Measurements from ENCODE around the gene CDKN2AIP. TPM values are rescaled to one million over a fixed set of nuclear protein-coding genes. Genes with fewer than 3 reads are reported as not detected.

The CDKN2AIP gene
- polyA plus RNA-seq, 2 of the 4 experiments (the other 2 are of a cell fraction), result 9.1 to 12.4 TPM

GRCh38 chr4:183441276-183441675 lies 3.2 kb upstream of the CDKN2AIP start:
- Histone ChIP-seq H3K4me1 (peaks cover 30% of the 10 kb centered on the region), H3K27ac (no peak overlapping the region), H3K4me3 (no peak overlapping the region), H3K4me2 (no peak overlapping the region), H3K9me3 (no peaks in the 10 kb centered on the region)
- no peak for TF ChIP-seq NFE2L2 (conservative IDR thresholded peaks at IDR 0.05; ENCODE audit: low read length)
- WGBS (ENCODE audit: missing lambda C conversion rate), result 90% methylated on average over 1 of the region's 1 CpG
- ATAC-seq, result no peak
- DNase-seq (ENCODE audit: low read depth in 1 of 2, low spot score in 1 of 2), result no peak
- POLR2A ChIA-PET, result no interaction called here
- CTCF ChIA-PET, result no interaction called here
- no peak for FAIRE-seq

GRCh38 chr4:183443655-183444213 lies 702 bp upstream of the CDKN2AIP start:
- ATAC-seq (peak in 1 of 2 experiments; percentile 79), DNase-seq (ENCODE audit: low read depth in 1 of 2, low spot score in 1 of 2) (peak in 1 of 2 experiments; percentile 25), FAIRE-seq (no peak)
- no peak for TF ChIP-seq USF2 (IDR thresholded peaks at IDR 0.05)
- peak; percentile 37; the same call in 1 of the 2 replicates for TF ChIP-seq MAX (IDR thresholded peaks at IDR 0.05)
- peak; percentile 81; the same call in 1 of the 2 replicates for TF ChIP-seq E2F6 (IDR thresholded peaks at IDR 0.05; ENCODE audit: borderline replicate concordance, low read depth)
- TF ChIP-seq KDM5A (IDR thresholded peaks at IDR 0.05), result no peak
- no peak for TF ChIP-seq HES2 (IDR thresholded peaks at IDR 0.05)
- peak; percentile 42; the same call in 1 of the 2 replicates for TF ChIP-seq PHF8 (IDR thresholded peaks at IDR 0.05; ENCODE audit: borderline replicate concordance, low read depth)
- TF ChIP-seq POLR2AphosphoS2 (conservative IDR thresholded peaks at IDR 0.05; ENCODE audit: low read length), result no peak
- no peak for TF ChIP-seq CHD4 (IDR thresholded peaks at IDR 0.05; ENCODE audit: borderline replicate concordance)
- H3K4me2 ChIP-seq, result peak overlapping the region; percentile 76
- H3K4me3 ChIP-seq, result peak overlapping the region; percentile 91
- peaks cover 25% of the 10 kb centered on the region for H3K4me1 ChIP-seq
- H3K9me3 ChIP-seq, result no peaks in the 10 kb centered on the region
- H3K27ac ChIP-seq, result peak overlapping the region; percentile 86 to 100
- WGBS (ENCODE audit: missing lambda C conversion rate), result 6% methylated on average over 16 of the region's 30 CpGs
- ChIA-PET POLR2A (interaction anchor here (0.7 to 1.3 kb wide), 8 partner anchors 8 to 65 kb away, joined by 3 to 8 read pairs (median 3); no protein-coding TSS in a partner anchor), CTCF (interaction anchor here (1.4 to 1.9 kb wide), 3 partner anchors 25 to 36 kb away, joined by 3 to 6 read pairs (median 4); no protein-coding TSS in a partner anchor)

- ChIA-PET CTCF (interaction anchor here (1.4 to 1.6 kb wide), 2 partner anchors 24 to 25 kb away, joined by 3 to 4 read pairs; no protein-coding TSS in a partner anchor), POLR2A (interaction anchor here (0.7 to 0.8 kb wide), 2 partner anchors 59 to 158 kb away, joined by 3 to 4 read pairs; no protein-coding TSS in a partner anchor)
- TF ChIP-seq TFCP2L1 (CRISPR knock-in tag; IDR thresholded peaks at IDR 0.05), result no peak
- TF ChIP-seq KDM5A (IDR thresholded peaks at IDR 0.05), result no peak
- TF ChIP-seq ZSCAN20 (CRISPR knock-in tag; IDR thresholded peaks at IDR 0.05), result no peak
- no peak for TF ChIP-seq HMGXB4 (CRISPR knock-in tag; IDR thresholded peaks at IDR 0.05; ENCODE audit: borderline replicate concordance)
- TF ChIP-seq JUNB (IDR thresholded peaks at IDR 0.05), result no peak
- TF ChIP-seq E2F6 (IDR thresholded peaks at IDR 0.05; ENCODE audit: borderline replicate concordance, low read depth), result 0 out of 2 replicates have a peak, but pooled peaks have one; percentile 7
- Histone ChIP-seq H3K4me1 (peaks cover 19% of the 10 kb centered on the region), H3K4me2 (peak overlapping the region; percentile 83), H3K9me3 (no peaks in the 10 kb centered on the region), H3K4me3 (peak overlapping the region; percentile 91), H3K27ac (peak overlapping the region; percentile 86 to 100)
- peak in 1 of 2 experiments; percentile 19 for DNase-seq (ENCODE audit: low read depth in 1 of 2, low spot score in 1 of 2)
- FAIRE-seq, result no peak
- 0% methylated on average over 4 of the region's 26 CpGs for WGBS (ENCODE audit: missing lambda C conversion rate)
- ATAC-seq, result peak; percentile 10 to 38; a peak in 5 of 6 replicates
Measured at GRCh38 chr4:183445097-183445428, 627 bp downstream of the CDKN2AIP start.
